ENCODE data around the gene CYP27A1. TPM values are rescaled to one million over a fixed set of nuclear protein-coding genes. Genes with fewer than 3 reads are reported as not detected.

Gene CYP27A1
- total RNA-seq, 1 donor from 2014 or later: 180 TPM

DNA sequence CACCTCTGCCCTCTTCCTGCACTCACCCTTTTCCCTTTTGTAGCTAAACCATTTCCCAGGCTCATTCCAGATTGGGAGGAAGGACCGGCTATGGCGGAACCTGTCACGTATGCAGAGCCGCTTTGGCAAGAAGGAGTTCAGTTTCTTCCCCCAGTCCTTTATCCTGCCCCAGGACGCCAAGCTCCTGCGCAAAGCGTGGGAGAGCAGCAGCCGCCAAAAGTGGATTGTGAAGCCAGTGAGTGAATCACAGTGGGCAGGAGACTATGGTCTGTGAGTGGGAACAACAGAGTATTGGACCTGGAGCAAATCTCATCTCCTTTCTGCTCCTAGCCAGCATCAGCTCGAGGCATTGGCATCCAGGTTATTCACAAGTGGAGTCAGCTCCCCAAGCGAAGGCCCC lies 35.0 kb upstream of the CYP27A1 start:
- no peak for DNase-seq
- Histone ChIP-seq H3K4me1 (no peaks in the 10 kb centered on the region), H3K9me3 (no peaks in the 10 kb centered on the region), H3K36me3 (peaks cover 63% of the 10 kb centered on the region), H3K4me3 (no peak overlapping the region), H3K27ac (no peak overlapping the region), H3K27me3 (no peaks in the 10 kb centered on the region)
- intact Hi-C loops (cut with DNase I): no loop called here
- no peak for ATAC-seq
- TF ChIP-seq CTCF (IDR thresholded peaks at IDR 0.05): no peak

DNA sequence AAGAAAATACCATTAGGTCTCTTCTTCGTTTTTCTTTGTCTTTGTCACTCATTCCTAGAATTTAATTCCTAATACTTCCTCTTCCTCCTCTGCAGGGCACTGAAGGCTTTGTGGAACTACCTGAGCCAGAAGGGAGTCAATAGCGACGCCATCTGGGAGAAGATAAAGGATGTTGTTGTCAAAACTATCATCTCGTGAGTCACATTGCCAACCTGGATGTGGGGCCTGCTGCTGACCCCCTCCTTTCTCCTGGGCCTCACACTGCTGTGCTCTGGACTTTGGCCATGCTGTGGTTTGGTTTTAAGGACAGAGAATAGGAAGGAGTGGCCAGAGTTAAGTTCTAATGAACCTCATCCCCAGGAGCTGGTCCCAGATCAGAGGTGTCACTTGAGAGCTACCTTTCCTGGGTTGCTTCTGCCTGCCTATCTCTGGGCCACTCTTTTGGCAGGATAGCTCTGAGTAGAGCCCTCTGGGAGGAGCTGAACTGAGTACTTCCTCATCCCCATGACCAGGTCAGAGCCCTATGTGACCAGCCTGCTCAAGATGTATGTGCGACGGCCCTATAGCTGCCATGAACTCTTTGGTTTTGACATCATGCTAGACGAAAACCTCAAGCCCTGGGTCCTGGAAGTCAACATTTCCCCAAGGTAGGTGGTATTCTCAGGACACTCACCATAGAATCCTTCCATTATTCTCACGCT lies 33.1 kb upstream of the CYP27A1 start:
- no peak overlapping the region for H3K4me3 ChIP-seq
- peaks cover 77% of the 10 kb centered on the region for H3K36me3 ChIP-seq
- no peak for TF ChIP-seq CTCF (IDR thresholded peaks at IDR 0.05)
- H3K27ac ChIP-seq: no peak overlapping the region
- no peaks in the 10 kb centered on the region for H3K27me3 ChIP-seq
- intact Hi-C loops (cut with DNase I): no loop called here
- no peaks in the 10 kb centered on the region for H3K4me1 ChIP-seq
- H3K9me3 ChIP-seq: no peaks in the 10 kb centered on the region
- DNase-seq (no peak), ATAC-seq (peak; percentile 54)

- DNase-seq (peak; percentile 75), ATAC-seq (peak; percentile 60)
- H3K27ac ChIP-seq: no peak overlapping the region
- H3K36me3 ChIP-seq: peaks cover 48% of the 10 kb centered on the region
- no peak overlapping the region for H3K4me3 ChIP-seq
- H3K27me3 ChIP-seq: no peaks in the 10 kb centered on the region
- intact Hi-C loops (cut with DNase I): no loop called here
- TF ChIP-seq CTCF (IDR thresholded peaks at IDR 0.05): no peak
- H3K4me1 ChIP-seq: no peaks in the 10 kb centered on the region
- H3K9me3 ChIP-seq: no peaks in the 10 kb centered on the region
Measured at GRCh38 chr2:218754201-218754600, 27.7 kb upstream of the CYP27A1 start.

- H3K4me3 ChIP-seq: no peak overlapping the region
- no peak for TF ChIP-seq CTCF (IDR thresholded peaks at IDR 0.05)
- ATAC-seq: no peak
- intact Hi-C loops (cut with DNase I): no loop called here
- no peaks in the 10 kb centered on the region for H3K4me1 ChIP-seq
- H3K27ac ChIP-seq: no peak overlapping the region
- H3K9me3 ChIP-seq: no peaks in the 10 kb centered on the region
- DNase-seq: no peak
- H3K27me3 ChIP-seq: no peaks in the 10 kb centered on the region
- peaks cover 42% of the 10 kb centered on the region for H3K36me3 ChIP-seq
Measured at GRCh38 chr2:218754781-218755180, 27.2 kb upstream of the CYP27A1 start.

DNA sequence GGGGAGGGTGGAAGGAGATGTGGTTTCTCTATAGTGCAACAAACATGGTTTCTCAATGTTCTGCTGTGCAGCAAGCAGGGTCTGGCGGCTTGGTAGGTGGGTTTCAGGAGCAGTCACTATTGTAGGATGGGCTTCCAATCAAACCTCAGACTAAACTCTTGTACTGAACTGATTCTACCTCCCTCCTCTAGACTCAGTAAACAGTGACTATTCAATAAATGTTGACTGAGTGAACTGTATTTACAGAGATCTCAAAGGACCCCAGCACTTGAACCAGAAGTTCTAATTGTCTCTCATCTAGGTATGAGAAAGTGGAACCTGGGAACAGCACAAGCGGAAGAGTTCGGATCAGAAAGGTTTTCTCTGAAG lies 26.8 kb upstream of the CYP27A1 start:
- peaks cover 38% of the 10 kb centered on the region for H3K36me3 ChIP-seq
- intact Hi-C loops (cut with DNase I): no loop called here
- no peaks in the 10 kb centered on the region for H3K9me3 ChIP-seq
- TF ChIP-seq CTCF (IDR thresholded peaks at IDR 0.05): no peak
- H3K27me3 ChIP-seq: no peaks in the 10 kb centered on the region
- DNase-seq (no peak), ATAC-seq (no peak)
- no peaks in the 10 kb centered on the region for H3K4me1 ChIP-seq
- H3K27ac ChIP-seq: no peak overlapping the region
- no peak overlapping the region for H3K4me3 ChIP-seq

Measured in upper lobe of right lung (tissue), 1 donor.